ENCODE results near the gene FLAD1. TPM values are rescaled to one million over a fixed set of nuclear protein-coding genes. Genes with fewer than 3 reads are reported as not detected.

Gene FLAD1
- total and polyA plus RNA-seq, 2 donors (not counting 3 experiments of a cell fraction or from before 2014, with no cell fraction given): 42.2 to 59.1 TPM

DNA sequence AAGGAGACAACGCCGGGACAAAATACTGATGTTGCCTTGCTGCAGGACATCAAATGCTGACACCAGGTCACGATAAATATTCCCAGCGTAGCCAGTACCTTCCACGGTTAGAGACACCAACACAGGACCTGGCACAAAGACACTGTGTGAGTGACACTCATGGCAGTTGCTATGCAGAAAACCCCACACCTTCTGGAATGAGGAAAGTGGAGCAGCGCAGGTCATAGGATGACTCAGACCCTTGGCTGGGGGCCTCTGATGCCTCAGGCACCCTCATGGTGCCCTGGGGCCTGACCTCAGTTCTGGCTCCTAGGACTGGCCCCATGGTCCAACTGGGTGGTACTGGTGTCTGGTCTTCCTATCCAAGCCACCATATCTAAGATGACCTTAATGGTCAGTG is 43.4 kb downstream of the FLAD1 start:
- Histone ChIP-seq H3K4me3 (replicated peaks in 1 of 3; ENCODE audit: insufficient read depth in 1 of 3, low read depth in 1 of 3, low read length in 3 of 3) (no peak overlapping the region), H4K20me1 (replicated peaks; ENCODE audit: control insufficient read depth, extremely low read depth, insufficient read depth, low read length) (no peaks in the 10 kb centered on the region), H3K9ac (replicated peaks; ENCODE audit: extremely low read depth, insufficient read depth, low read length) (no peak overlapping the region), H3K9me1 (replicated peaks; ENCODE audit: control insufficient read depth, extremely low read depth, insufficient read depth, low read length) (no peaks in the 10 kb centered on the region), H3K27me3 (ENCODE audit: control insufficient read depth in 2 of 2, insufficient read depth in 2 of 2, low read length in 2 of 2) (no peaks in the 10 kb centered on the region), H3K79me2 (ENCODE audit: control insufficient read depth, insufficient read depth, low read length) (no peaks in the 10 kb centered on the region), H3K36me3 (ENCODE audit: control insufficient read depth in 2 of 2, extremely low read depth in 1 of 2, insufficient read depth in 2 of 2, low read length in 2 of 2) (no peaks in the 10 kb centered on the region), H3K9me3 (replicated peaks; ENCODE audit: control insufficient read depth, insufficient read depth, low read length) (no peaks in the 10 kb centered on the region), H3K4me2 (ENCODE audit: insufficient read depth, low read length) (no peak overlapping the region), H3K4me1 (ENCODE audit: control insufficient read depth, extremely low read depth, insufficient read depth, low read length) (no peaks in the 10 kb centered on the region), H2AFZ (ENCODE audit: low read depth, low read length) (no peak overlapping the region), H3K27ac (ENCODE audit: insufficient read depth, low read depth, low read length) (no peak overlapping the region)
- ChIA-PET CTCF (interaction anchor here (1.4 to 4.2 kb wide), 2 partner anchors 9 kb away, joined by 6 to 11 read pairs; no protein-coding TSS in a partner anchor), POLR2A (no interaction called here)
- intact Hi-C loops (cut with micrococcal nuclease): no loop called here
- TF ChIP-seq FOS (IDR thresholded peaks at IDR 0.05; ENCODE audit: borderline replicate concordance, insufficient read depth, low read length) (no peak), MYC (IDR thresholded peaks at IDR 0.05; ENCODE audit: low read depth, low read length) (no peak), MAX (IDR thresholded peaks at IDR 0.05; ENCODE audit: insufficient read depth, insufficient read length) (no peak), JUN (IDR thresholded peaks at IDR 0.05; ENCODE audit: borderline replicate concordance, insufficient read depth, insufficient read length, low read depth) (no peak), POLR2AphosphoS5 (IDR thresholded peaks at IDR 0.05; ENCODE audit: insufficient read depth, low read depth, low read length) (no peak), POLR2A (IDR thresholded peaks at IDR 0.05; ENCODE audit: low read depth, low read length) (no peak), EZH2 (IDR thresholded peaks at IDR 0.05; ENCODE audit: borderline replicate concordance, low read depth, low read length, severe bottlenecking) (no peak)
- TF ChIP-seq, protein P1, sequence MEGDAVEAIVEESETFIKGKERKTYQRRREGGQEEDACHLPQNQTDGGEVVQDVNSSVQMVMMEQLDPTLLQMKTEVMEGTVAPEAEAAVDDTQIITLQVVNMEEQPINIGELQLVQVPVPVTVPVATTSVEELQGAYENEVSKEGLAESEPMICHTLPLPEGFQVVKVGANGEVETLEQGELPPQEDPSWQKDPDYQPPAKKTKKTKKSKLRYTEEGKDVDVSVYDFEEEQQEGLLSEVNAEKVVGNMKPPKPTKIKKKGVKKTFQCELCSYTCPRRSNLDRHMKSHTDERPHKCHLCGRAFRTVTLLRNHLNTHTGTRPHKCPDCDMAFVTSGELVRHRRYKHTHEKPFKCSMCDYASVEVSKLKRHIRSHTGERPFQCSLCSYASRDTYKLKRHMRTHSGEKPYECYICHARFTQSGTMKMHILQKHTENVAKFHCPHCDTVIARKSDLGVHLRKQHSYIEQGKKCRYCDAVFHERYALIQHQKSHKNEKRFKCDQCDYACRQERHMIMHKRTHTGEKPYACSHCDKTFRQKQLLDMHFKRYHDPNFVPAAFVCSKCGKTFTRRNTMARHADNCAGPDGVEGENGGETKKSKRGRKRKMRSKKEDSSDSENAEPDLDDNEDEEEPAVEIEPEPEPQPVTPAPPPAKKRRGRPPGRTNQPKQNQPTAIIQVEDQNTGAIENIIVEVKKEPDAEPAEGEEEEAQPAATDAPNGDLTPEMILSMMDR (IDR thresholded peaks at IDR 0.05; ENCODE audit: extremely low read depth in 1 of 2, insufficient read depth in 1 of 2, low read depth in 1 of 2, low read length in 2 of 2): no peak
- DNase-seq (ENCODE audit: low read depth, low spot score) (no peak), FAIRE-seq (no peak)
- dilution Hi-C loops (cut with MboI; ENCODE audit: extremely low pct_ligation_motif_present, low sequenced_read_pairs): no loop called here
- no TSS peak for BruUV-seq (replicated peaks)
